Measurements from ENCODE around the gene NECAB2. TPM values are rescaled to one million over a fixed set of nuclear protein-coding genes. Genes with fewer than 3 reads are reported as not detected.

NECAB2 gene
- total RNA-seq, 6 donors from 2014 or later, result 0.40 to 1.2 (median 0.44) TPM; not detected in 3

DNA sequence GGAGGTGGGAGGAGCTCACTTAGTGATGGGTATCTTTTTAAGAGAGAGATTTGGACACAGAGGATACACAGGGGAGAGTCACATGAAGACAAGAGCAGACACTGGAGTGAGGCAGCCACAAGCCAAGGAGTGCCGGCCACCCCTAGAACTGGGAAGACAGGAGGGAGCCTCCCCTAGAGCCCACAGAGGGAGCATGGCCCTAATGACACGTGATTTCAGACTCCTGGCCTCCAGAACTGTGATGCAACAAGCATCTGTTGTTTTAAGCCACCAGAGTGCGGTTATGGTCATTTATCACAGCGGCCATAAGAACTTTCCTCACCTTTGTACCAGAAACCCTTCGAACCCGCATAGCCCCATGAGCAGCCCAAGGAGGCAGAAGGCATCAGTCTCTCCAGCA, 41.2 kb downstream of the NECAB2 start:
- no peak for TF ChIP-seq POLR2AphosphoS5 (IDR thresholded peaks at IDR 0.05)
- TF ChIP-seq, protein P1, sequence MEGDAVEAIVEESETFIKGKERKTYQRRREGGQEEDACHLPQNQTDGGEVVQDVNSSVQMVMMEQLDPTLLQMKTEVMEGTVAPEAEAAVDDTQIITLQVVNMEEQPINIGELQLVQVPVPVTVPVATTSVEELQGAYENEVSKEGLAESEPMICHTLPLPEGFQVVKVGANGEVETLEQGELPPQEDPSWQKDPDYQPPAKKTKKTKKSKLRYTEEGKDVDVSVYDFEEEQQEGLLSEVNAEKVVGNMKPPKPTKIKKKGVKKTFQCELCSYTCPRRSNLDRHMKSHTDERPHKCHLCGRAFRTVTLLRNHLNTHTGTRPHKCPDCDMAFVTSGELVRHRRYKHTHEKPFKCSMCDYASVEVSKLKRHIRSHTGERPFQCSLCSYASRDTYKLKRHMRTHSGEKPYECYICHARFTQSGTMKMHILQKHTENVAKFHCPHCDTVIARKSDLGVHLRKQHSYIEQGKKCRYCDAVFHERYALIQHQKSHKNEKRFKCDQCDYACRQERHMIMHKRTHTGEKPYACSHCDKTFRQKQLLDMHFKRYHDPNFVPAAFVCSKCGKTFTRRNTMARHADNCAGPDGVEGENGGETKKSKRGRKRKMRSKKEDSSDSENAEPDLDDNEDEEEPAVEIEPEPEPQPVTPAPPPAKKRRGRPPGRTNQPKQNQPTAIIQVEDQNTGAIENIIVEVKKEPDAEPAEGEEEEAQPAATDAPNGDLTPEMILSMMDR (IDR thresholded peaks at IDR 0.05), result no peak
- no peak for TF ChIP-seq EP300 (IDR thresholded peaks at IDR 0.05)
- no peak for TF ChIP-seq POLR2A (IDR thresholded peaks at IDR 0.05)
- Histone ChIP-seq H3K4me3 (no peak overlapping the region), H3K27me3 (no peaks in the 10 kb centered on the region), H3K27ac (no peak overlapping the region), H3K9me3 (no peaks in the 10 kb centered on the region), H3K36me3 (no peaks in the 10 kb centered on the region), H3K4me1 (peaks cover 0 to 6% (median 1%) of the 10 kb centered on the region in 4 donors)
- ATAC-seq (ENCODE audit: low FRiP score in 2 of 2) (no peak), DNase-seq (no peak)
- WGBS, 2 donors, result 87 to 95% methylated on average over 6 of the region's 6 CpGs

DNA sequence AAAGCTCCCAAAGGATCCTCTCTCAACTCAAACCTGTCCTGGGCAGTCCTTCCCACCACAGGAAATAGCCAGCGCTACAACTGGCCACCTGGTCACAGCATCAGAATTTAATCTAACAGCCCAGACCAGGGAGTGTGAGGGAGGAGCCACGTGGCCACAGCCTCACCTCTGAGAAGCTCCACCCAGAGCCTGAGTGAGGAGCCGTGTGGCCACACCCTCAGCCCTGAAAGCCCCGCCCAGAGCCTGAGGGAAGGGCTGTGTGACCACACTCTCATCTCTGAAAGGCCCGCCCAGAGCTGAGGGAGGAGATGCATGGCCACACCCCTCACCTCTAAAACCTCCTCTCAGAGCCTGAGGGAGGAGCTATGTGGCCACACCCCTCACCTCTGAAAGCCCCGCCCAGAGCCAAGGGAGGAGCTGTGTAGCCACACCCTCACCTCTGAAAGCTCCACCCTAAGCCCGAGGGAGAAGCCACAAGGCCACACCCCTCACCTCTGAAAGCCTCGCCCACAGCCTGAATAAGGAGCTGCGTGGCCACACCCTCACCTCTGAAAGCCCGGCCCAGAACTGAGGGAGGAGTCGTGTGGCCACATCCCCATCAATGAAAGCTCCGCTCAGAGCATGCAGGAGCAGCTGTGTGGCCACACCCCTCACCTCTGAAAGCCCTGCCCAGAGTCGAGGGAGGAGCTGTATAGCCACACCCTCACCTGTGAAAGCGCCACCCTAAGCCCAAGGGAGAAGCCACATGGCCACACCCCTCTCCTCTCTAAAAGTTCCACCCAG, 45.9 kb downstream of the NECAB2 start:
- peaks cover 0 to 8% (median 2%) of the 10 kb centered on the region in 4 donors for H3K4me1 ChIP-seq
- TF ChIP-seq, protein P1 (IDR thresholded peaks at IDR 0.05), result no peak
- no peak for TF ChIP-seq POLR2A (IDR thresholded peaks at IDR 0.05)
- no peak overlapping the region for H3K27ac ChIP-seq
- DNase-seq, result peak in 1 of 2 donors; percentile 92
- whole genome bisulfite sequencing, 2 donors, result 7 to 29% methylated on average over 5 to 14 of the region's 14 CpGs
- no peaks in the 10 kb centered on the region for H3K27me3 ChIP-seq
- no peaks in the 10 kb centered on the region for H3K36me3 ChIP-seq
- H3K4me3 ChIP-seq, result no peak overlapping the region
- H3K9me3 ChIP-seq, result peaks cover 0 to 5% (median 0%) of the 10 kb centered on the region in 4 donors
- ATAC-seq (ENCODE audit: low FRiP score in 2 of 2), result peak; percentile 71 to 90

DNA sequence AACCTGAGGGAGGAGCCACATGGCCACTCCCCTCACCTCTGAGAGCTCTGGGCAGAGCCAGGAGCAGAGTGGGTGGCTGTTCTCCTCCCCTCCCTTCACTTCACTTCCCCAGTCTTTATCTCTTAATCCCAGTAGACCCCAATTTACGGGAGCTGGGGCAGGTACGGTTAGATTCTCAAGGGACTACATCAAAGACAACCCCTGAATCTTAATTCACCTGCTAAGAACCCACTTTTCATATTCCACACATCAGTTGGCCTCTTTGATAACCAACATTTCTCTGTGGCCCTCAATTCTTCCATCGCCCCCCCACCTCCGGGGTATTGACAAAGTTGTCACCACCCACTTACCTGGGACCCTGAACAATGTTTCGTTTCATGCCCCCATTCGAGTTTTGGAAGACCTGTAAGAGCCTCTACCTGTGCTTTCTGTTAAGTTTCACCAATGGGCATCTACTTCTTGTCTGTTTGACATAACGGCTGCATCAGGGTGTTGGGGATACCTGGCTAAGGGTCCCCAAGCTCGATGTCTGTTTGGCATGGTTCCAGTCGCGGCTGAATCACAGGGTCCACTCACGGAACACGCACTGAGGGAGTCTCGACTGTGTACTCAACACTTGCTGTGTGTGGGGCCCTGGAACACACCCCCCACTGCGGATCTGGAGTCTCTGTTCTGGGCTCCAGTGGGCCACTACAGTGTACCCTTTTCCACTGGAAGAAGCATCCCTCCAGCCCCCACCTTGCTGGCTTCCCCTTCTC, 46.7 kb downstream of the NECAB2 start:
- Histone ChIP-seq H3K4me1 (peaks cover 0 to 8% (median 2%) of the 10 kb centered on the region in 4 donors), H3K4me3 (no peak overlapping the region), H3K9me3 (peaks cover 0 to 7% (median 0%) of the 10 kb centered on the region in 4 donors), H3K36me3 (no peaks in the 10 kb centered on the region), H3K27ac (no peak overlapping the region), H3K27me3 (no peaks in the 10 kb centered on the region)
- TF ChIP-seq POLR2AphosphoS5 (IDR thresholded peaks at IDR 0.05), result no peak
- no peak for TF ChIP-seq EP300 (IDR thresholded peaks at IDR 0.05)
- TF ChIP-seq POLR2A (IDR thresholded peaks at IDR 0.05), result no peak
- TF ChIP-seq, protein P1 (IDR thresholded peaks at IDR 0.05), result no peak
- ATAC-seq (ENCODE audit: low FRiP score in 2 of 2) (no peak), DNase-seq (no peak)
- WGBS, 2 donors, result 67 to 79% methylated on average over 14 of the region's 14 CpGs

DNA sequence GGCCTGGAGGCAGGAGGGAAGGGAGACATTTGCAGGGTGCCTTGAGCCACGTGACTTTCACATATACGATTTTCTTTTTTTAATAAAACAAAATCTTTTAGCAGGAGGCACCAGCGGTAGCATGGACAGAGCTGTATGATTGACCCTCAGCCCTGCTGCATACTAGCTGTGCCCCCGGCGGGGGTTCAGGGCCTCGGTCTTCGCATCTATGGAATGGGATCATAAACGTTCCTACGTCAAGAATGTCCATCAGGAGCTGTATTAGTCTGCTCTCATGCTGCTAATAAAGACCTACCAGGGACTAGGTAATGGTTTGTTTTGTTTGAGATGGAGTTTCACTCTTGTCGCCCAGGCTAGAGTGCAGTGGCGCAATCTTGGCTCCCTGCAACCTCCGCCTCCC, 47.4 kb downstream of the NECAB2 start:
- Histone ChIP-seq H3K36me3 (no peaks in the 10 kb centered on the region), H3K4me1 (peaks cover 0 to 8% (median 2%) of the 10 kb centered on the region in 4 donors), H3K27ac (no peak overlapping the region), H3K4me3 (no peak overlapping the region), H3K9me3 (peaks cover 0 to 7% (median 0%) of the 10 kb centered on the region in 4 donors), H3K27me3 (no peaks in the 10 kb centered on the region)
- DNase-seq (no peak), ATAC-seq (ENCODE audit: low FRiP score in 2 of 2) (no peak)
- TF ChIP-seq POLR2AphosphoS5 (IDR thresholded peaks at IDR 0.05) (no peak), EP300 (IDR thresholded peaks at IDR 0.05) (no peak), POLR2A (IDR thresholded peaks at IDR 0.05) (no peak)
- TF ChIP-seq, protein P1 (IDR thresholded peaks at IDR 0.05), result no peak
- WGBS, 2 donors, result 77 to 79% methylated on average over 5 to 12 of the region's 12 CpGs
